Measurements from ENCODE around the gene TENM3. TPM values are rescaled to one million over a fixed set of nuclear protein-coding genes. Genes with fewer than 3 reads are reported as not detected.
"Not testable (repeated sequence)": the region's sequence is repeated elsewhere in the genome, so short reads cannot be mapped to it uniquely, and the experiment has no call there.

TENM3 gene
- total RNA-seq (not detected), polyA plus RNA-seq (not detected)

DNA sequence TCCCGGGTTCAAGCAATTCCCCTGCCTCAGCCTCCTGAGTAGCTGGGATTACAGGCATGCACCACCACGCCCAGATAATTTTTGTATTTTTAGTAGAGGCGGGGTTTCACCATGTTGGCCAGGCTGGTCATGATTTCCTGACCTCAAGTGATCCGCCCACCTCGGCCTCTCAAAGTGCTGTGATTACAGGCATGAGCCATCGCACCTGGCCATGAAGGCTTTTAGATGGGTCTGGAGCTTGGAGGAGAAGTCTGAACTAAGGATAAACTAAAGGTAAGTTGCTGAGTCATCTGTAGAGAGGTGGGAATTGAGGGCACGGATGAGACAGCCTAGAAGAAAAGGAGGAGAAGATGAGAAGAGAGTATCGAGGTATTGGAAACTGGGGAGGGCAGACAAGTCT, at the start of gene TENM3:
TSS of gene TENM3 (plus strand) at position 199 of the 400 bp plus-strand sequence. CDS start 80,619 bp downstream, outside the sequence.
- ATAC-seq (ENCODE audit: low read depth in 2 of 2); H3K27ac Mint-ChIP-seq; H3K36me3 ChIP-seq (ENCODE audit: control insufficient read depth, insufficient read depth, low read length); H3K4me3 Mint-ChIP-seq; H3K27ac ChIP-seq (ENCODE audit: insufficient read depth, low read length, poor library complexity, severe bottlenecking); H3K27me3 Mint-ChIP-seq; H3K9me3 ChIP-seq (ENCODE audit: control insufficient read depth in 2 of 2, low read length in 2 of 2); H3K4me1 Mint-ChIP-seq; H3K27me3 ChIP-seq (ENCODE audit: control insufficient read depth, insufficient read depth, low read length); H3K36me3 Mint-ChIP-seq; H3K4me3 ChIP-seq (ENCODE audit: low read depth, low read length); DNase-seq; H3K4me1 ChIP-seq (ENCODE audit: control insufficient read depth, insufficient read depth, low read length, poor library complexity, severe bottlenecking): not testable (repeated sequence)
- peaks cover 4 to 12% (median 5%) of the 10 kb centered on the region in 7 donors for H3K9me3 Mint-ChIP-seq

DNA sequence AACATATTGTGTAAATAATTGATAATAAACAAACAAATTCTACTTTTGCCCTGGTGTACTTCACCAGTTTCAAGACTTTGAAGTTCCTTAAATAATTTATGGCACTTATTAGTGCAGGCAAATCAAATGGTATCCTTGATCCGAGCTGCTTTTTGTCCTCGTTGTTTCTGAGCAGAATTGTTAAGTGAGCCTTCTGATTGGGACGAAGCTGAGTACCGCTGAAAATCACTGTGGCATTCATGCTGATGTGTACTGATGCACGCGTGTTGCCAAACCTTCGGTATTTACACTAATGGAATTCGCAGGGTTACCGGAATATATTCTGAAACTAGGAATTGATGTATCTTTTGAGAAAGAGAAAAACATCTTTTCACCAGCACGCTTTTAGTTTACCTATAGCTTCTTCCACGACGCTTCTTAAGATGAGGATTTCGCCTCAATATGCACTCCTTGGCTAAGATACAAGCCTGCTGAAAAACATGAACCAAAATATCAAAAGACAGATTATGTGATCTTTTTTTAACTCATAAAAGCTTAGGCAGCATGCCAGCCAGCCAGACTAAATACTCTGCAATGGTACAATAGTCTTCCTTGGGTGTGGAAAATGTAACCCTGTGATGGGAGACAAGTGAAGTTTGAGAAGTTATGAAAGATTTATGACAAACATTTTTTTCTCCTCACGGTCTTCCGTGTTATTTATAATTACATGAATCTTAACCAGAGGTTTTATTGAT, 48.9 kb upstream of the TENM3 start:
- Histone ChIP-seq H3K4me3 (ENCODE audit: low read depth, low read length) (no peak overlapping the region), H3K36me3 (ENCODE audit: control insufficient read depth, insufficient read depth, low read length) (no peaks in the 10 kb centered on the region), H3K4me1 (ENCODE audit: control insufficient read depth, insufficient read depth, low read length, poor library complexity, severe bottlenecking) (no peaks in the 10 kb centered on the region), H3K27me3 (ENCODE audit: control insufficient read depth, insufficient read depth, low read length) (no peaks in the 10 kb centered on the region), H3K9me3 (ENCODE audit: control insufficient read depth in 2 of 2, low read length in 2 of 2) (no peaks in the 10 kb centered on the region), H3K27ac (ENCODE audit: insufficient read depth, low read length, poor library complexity, severe bottlenecking) (no peak overlapping the region)
- Mint-ChIP-seq H3K27me3 (no peaks in the 10 kb centered on the region), H3K27ac (no peak overlapping the region), H3K9me3 (peaks cover 0 to 13% (median 0%) of the 10 kb centered on the region in 7 donors), H3K4me1 (no peaks in the 10 kb centered on the region), H3K4me3 (no peak overlapping the region), H3K36me3 (no peaks in the 10 kb centered on the region)
- DNase-seq, result no peak
- ATAC-seq (ENCODE audit: low read depth in 2 of 2), result no peak

DNA sequence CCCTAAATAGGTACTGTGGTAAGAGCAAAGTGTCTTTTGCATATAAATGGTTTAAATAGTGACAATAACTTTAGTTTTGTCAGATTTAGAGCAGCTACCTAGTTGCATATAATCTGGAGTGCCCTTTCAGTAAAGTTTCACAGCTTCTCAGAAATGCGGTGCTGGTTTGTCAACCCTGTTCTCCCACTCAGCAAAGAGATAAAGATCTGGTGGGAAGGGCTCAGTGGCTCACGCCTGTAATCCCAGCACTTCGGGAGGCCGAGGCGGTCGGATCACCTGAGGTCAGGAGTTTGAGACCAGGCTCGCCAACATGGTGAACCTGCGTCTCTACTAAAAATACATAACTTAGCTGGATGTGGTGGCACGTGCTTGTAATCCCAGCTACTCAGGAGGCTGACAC, 45.6 kb upstream of the TENM3 start:
- Mint-ChIP-seq H3K27me3 (no peaks in the 10 kb centered on the region), H3K4me3 (no peak overlapping the region), H3K27ac (no peak overlapping the region), H3K36me3 (no peaks in the 10 kb centered on the region), H3K9me3 (peaks cover 0 to 13% (median 3%) of the 10 kb centered on the region in 7 donors), H3K4me1 (no peaks in the 10 kb centered on the region)
- ATAC-seq (ENCODE audit: low read depth in 2 of 2), result no peak
- H3K4me3 ChIP-seq (ENCODE audit: low read depth, low read length), result no peak overlapping the region
- H3K4me1 ChIP-seq (ENCODE audit: control insufficient read depth, insufficient read depth, low read length, poor library complexity, severe bottlenecking), result no peaks in the 10 kb centered on the region
- H3K27ac ChIP-seq (ENCODE audit: insufficient read depth, low read length, poor library complexity, severe bottlenecking), result no peak overlapping the region
- no peaks in the 10 kb centered on the region for H3K36me3 ChIP-seq (ENCODE audit: control insufficient read depth, insufficient read depth, low read length)
- no peak for DNase-seq
- no peaks in the 10 kb centered on the region for H3K9me3 ChIP-seq (ENCODE audit: control insufficient read depth in 2 of 2, low read length in 2 of 2)
- no peaks in the 10 kb centered on the region for H3K27me3 ChIP-seq (ENCODE audit: control insufficient read depth, insufficient read depth, low read length)

DNA sequence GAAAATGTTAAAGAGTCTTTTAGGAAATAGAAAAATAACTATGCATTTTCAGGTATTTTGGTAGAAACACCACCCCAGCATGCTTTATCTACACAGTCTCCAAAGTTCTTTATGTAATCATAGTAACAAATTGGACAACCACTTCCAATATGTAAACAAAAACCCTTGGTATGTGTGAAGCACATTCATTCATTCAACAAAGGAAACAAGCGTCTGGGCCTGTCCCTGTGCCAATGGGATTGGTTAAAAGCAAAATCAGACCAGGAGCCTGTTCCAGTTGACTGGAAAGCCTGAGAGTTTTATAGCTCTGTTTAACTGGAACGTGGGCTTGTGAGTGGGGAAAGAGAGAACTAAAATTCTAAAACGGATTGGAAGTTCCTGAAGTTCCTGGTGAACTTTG, 41.3 kb upstream of the TENM3 start:
- Histone ChIP-seq H3K4me3 (ENCODE audit: low read depth, low read length) (no peak overlapping the region), H3K27ac (ENCODE audit: insufficient read depth, low read length, poor library complexity, severe bottlenecking) (no peak overlapping the region), H3K4me1 (ENCODE audit: control insufficient read depth, insufficient read depth, low read length, poor library complexity, severe bottlenecking) (no peaks in the 10 kb centered on the region), H3K9me3 (ENCODE audit: control insufficient read depth in 2 of 2, low read length in 2 of 2) (no peaks in the 10 kb centered on the region), H3K27me3 (ENCODE audit: control insufficient read depth, insufficient read depth, low read length) (no peaks in the 10 kb centered on the region), H3K36me3 (ENCODE audit: control insufficient read depth, insufficient read depth, low read length) (no peaks in the 10 kb centered on the region)
- DNase-seq, result no peak
- no peak for ATAC-seq (ENCODE audit: low read depth in 2 of 2)
- Mint-ChIP-seq H3K9me3 (peaks cover 0 to 11% (median 3%) of the 10 kb centered on the region in 7 donors), H3K27ac (no peak overlapping the region), H3K4me1 (no peaks in the 10 kb centered on the region), H3K4me3 (no peak overlapping the region), H3K27me3 (no peaks in the 10 kb centered on the region), H3K36me3 (no peaks in the 10 kb centered on the region)

DNA sequence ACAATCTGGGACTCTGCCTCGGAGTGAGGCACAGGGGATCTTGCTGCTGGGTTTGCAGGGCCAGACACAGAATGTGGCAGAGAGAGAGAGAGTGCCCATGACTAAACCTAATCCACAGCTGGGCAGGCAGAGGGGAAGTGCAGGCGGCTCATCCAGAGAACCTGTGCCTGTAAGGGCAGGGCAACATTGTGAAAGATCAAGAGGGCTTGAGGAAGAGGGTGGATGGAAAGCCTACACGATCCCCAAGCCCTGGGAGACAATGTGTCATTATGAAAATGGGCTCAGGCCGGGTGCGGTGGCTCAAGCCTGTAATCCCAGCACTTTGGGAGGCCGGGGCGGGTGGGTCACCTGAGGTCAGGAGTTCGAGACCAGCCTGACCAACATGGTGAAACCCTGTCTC, 40.6 kb upstream of the TENM3 start:
- H3K9me3 ChIP-seq (ENCODE audit: control insufficient read depth in 2 of 2, low read length in 2 of 2), result no peaks in the 10 kb centered on the region
- no peak overlapping the region for H3K4me3 Mint-ChIP-seq
- H3K9me3 Mint-ChIP-seq, result peaks cover 0 to 11% (median 3%) of the 10 kb centered on the region in 7 donors
- DNase-seq (no peak), ATAC-seq (ENCODE audit: low read depth in 2 of 2) (no peak)
- H3K27ac ChIP-seq (ENCODE audit: insufficient read depth, low read length, poor library complexity, severe bottlenecking), result no peak overlapping the region
- H3K4me3 ChIP-seq (ENCODE audit: low read depth, low read length), result no peak overlapping the region
- no peaks in the 10 kb centered on the region for H3K27me3 ChIP-seq (ENCODE audit: control insufficient read depth, insufficient read depth, low read length)
- no peaks in the 10 kb centered on the region for H3K36me3 Mint-ChIP-seq
- no peaks in the 10 kb centered on the region for H3K4me1 ChIP-seq (ENCODE audit: control insufficient read depth, insufficient read depth, low read length, poor library complexity, severe bottlenecking)
- H3K36me3 ChIP-seq (ENCODE audit: control insufficient read depth, insufficient read depth, low read length), result no peaks in the 10 kb centered on the region
- no peaks in the 10 kb centered on the region for H3K4me1 Mint-ChIP-seq
- H3K27ac Mint-ChIP-seq, result no peak overlapping the region
- no peaks in the 10 kb centered on the region for H3K27me3 Mint-ChIP-seq

DNA sequence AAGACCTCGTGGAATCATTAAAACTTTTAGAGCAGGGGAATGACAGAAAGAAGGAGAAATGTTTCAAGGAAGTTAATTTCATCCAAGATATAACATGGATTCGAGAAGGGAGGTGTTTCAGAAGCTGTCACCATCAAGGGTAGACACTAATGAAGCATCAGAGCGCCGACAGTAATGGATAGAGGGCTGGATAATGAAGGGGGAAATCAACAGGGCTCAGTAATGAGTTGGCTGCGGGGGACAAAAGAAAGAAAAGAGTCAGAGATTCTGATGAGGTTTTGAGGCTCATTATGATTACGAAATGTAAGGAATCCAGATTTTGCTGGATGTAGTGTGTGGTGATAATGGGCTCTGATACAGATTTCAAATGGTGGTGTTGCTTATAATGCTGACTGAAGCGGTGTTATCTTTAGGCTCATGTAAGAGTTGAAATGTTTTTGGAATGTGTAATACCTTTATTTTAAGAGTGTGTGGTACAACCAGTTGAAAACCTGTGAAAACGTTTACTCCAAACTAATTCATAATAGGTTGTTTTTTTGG, 39.3 kb upstream of the TENM3 start:
- Histone ChIP-seq H3K4me3 (ENCODE audit: low read depth, low read length) (no peak overlapping the region), H3K9me3 (ENCODE audit: control insufficient read depth in 2 of 2, low read length in 2 of 2) (no peaks in the 10 kb centered on the region), H3K4me1 (ENCODE audit: control insufficient read depth, insufficient read depth, low read length, poor library complexity, severe bottlenecking) (no peaks in the 10 kb centered on the region), H3K36me3 (ENCODE audit: control insufficient read depth, insufficient read depth, low read length) (no peaks in the 10 kb centered on the region), H3K27me3 (ENCODE audit: control insufficient read depth, insufficient read depth, low read length) (no peaks in the 10 kb centered on the region), H3K27ac (ENCODE audit: insufficient read depth, low read length, poor library complexity, severe bottlenecking) (no peak overlapping the region)
- Mint-ChIP-seq H3K4me3 (no peak overlapping the region), H3K27ac (no peak overlapping the region), H3K27me3 (no peaks in the 10 kb centered on the region), H3K4me1 (no peaks in the 10 kb centered on the region), H3K9me3 (peaks cover 0 to 9% (median 0%) of the 10 kb centered on the region in 7 donors), H3K36me3 (no peaks in the 10 kb centered on the region)
- ATAC-seq (ENCODE audit: low read depth in 2 of 2) (no peak), DNase-seq (no peak)

DNA sequence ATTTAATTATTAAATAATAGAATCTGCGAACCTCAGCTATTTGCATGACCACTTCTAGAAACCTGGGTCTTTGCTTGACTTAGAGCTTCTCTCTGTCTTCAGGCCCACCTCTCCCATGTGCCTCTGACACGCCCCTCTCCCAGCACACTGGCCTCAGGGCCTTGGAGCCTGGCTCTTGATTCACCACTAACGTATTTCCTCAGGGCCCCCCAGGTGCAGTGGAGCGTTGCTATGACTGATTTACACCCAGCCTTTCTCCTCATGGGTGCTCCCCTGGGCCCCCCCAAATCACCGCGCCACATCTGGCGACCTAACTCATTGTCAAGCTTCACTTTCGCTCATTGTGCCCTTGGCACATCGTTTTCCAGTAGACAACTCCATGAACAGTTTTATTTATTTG, 37.9 kb upstream of the TENM3 start:
- DNase-seq (no peak), ATAC-seq (ENCODE audit: low read depth in 2 of 2) (no peak)
- H3K36me3 ChIP-seq (ENCODE audit: control insufficient read depth, insufficient read depth, low read length), result no peaks in the 10 kb centered on the region
- H3K4me1 Mint-ChIP-seq, result no peaks in the 10 kb centered on the region
- H3K4me3 Mint-ChIP-seq, result no peak overlapping the region
- no peak overlapping the region for H3K4me3 ChIP-seq (ENCODE audit: low read depth, low read length)
- H3K9me3 ChIP-seq (ENCODE audit: control insufficient read depth in 2 of 2, low read length in 2 of 2), result no peaks in the 10 kb centered on the region
- no peaks in the 10 kb centered on the region for H3K27me3 ChIP-seq (ENCODE audit: control insufficient read depth, insufficient read depth, low read length)
- H3K27ac ChIP-seq (ENCODE audit: insufficient read depth, low read length, poor library complexity, severe bottlenecking), result no peak overlapping the region
- H3K9me3 Mint-ChIP-seq, result peaks cover 0 to 9% (median 0%) of the 10 kb centered on the region in 7 donors
- H3K27ac Mint-ChIP-seq, result no peak overlapping the region
- no peaks in the 10 kb centered on the region for H3K27me3 Mint-ChIP-seq
- H3K36me3 Mint-ChIP-seq, result no peaks in the 10 kb centered on the region
- H3K4me1 ChIP-seq (ENCODE audit: control insufficient read depth, insufficient read depth, low read length, poor library complexity, severe bottlenecking), result no peaks in the 10 kb centered on the region

DNA sequence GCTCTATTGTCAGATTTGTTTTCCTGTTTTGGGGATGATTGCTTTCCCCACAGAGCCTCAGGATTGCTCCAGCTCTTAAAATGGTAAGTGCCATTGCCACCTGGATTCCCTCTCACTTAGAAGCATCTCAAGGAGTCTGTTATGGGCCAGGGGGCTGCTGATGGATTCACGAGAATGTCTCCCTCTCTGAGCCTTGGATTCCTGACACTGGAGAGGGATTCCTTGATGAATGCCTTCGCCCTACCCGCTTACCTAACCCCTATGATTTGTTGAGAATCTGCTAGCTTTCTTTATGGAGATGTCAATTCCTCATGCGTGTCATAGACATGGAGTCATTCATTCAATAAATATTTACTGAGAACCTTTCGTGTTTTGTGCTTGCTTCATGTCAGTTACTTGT, 36.9 kb upstream of the TENM3 start:
- no peaks in the 10 kb centered on the region for H3K27me3 Mint-ChIP-seq

More for the DNA sequence above, 36.9 kb upstream of the TENM3 start:
- H3K27me3 ChIP-seq (ENCODE audit: control insufficient read depth, insufficient read depth, low read length), result no peaks in the 10 kb centered on the region
- H3K9me3 Mint-ChIP-seq, result peaks cover 0 to 7% (median 0%) of the 10 kb centered on the region in 7 donors
- H3K9me3 ChIP-seq (ENCODE audit: control insufficient read depth in 2 of 2, low read length in 2 of 2), result no peaks in the 10 kb centered on the region
- no peak overlapping the region for H3K27ac Mint-ChIP-seq
- H3K27ac ChIP-seq (ENCODE audit: insufficient read depth, low read length, poor library complexity, severe bottlenecking), result no peak overlapping the region
- H3K4me3 Mint-ChIP-seq, result no peak overlapping the region
- H3K4me1 Mint-ChIP-seq, result no peaks in the 10 kb centered on the region
- DNase-seq, result no peak
- no peaks in the 10 kb centered on the region for H3K36me3 ChIP-seq (ENCODE audit: control insufficient read depth, insufficient read depth, low read length)
- no peak for ATAC-seq (ENCODE audit: low read depth in 2 of 2)
- H3K4me3 ChIP-seq (ENCODE audit: low read depth, low read length), result no peak overlapping the region
- no peaks in the 10 kb centered on the region for H3K4me1 ChIP-seq (ENCODE audit: control insufficient read depth, insufficient read depth, low read length, poor library complexity, severe bottlenecking)
- H3K36me3 Mint-ChIP-seq, result no peaks in the 10 kb centered on the region
